A673 (cell line): ENCODE data around the gene ACAT2.

Experiments
- EZH2 ChIP-seq: fragments of 200-600 bp; sonication (generic); IDR thresholded peaks from 2 replicates; pipeline ENCODE4 v1.6.1; 2017; ENCODE audit warnings: borderline replicate concordance, low read depth, mild to moderate bottlenecking, mixed read lengths, antibody characterized with exemption, low read length; ENCODE audit not compliant: poor library complexity, severe bottlenecking
- TF ChIP-seq, protein P1 (sequence below): fragments of 300-800, 200-600 bp; sonication (generic); conservative IDR thresholded peaks from 2 replicates; pipeline ENCODE4 v1.5.1; 2017; ENCODE audit warnings: low read depth, mild to moderate bottlenecking, antibody characterized with exemption, low read length, moderate library complexity, mixed read lengths

DNA sequence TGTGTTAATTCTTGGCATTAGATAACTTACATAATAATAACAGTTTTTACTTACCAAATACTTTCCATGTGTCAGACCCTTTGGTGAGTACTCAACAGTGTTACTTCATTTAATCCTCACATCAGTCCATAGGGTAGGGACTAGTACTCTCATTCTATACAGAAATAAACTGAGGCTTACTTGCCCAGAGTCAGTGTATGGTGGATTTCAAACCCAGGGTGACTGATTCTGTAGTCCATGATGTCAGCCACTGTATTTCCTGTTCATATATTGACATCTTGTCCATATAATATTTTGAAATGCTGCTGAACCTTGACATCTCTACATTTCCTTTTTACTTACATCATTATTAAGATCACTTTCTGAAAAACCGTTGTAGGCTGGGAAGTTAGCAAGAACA is 35.7 kb downstream of the ACAT2 start:
- TF ChIP-seq, protein P1, sequence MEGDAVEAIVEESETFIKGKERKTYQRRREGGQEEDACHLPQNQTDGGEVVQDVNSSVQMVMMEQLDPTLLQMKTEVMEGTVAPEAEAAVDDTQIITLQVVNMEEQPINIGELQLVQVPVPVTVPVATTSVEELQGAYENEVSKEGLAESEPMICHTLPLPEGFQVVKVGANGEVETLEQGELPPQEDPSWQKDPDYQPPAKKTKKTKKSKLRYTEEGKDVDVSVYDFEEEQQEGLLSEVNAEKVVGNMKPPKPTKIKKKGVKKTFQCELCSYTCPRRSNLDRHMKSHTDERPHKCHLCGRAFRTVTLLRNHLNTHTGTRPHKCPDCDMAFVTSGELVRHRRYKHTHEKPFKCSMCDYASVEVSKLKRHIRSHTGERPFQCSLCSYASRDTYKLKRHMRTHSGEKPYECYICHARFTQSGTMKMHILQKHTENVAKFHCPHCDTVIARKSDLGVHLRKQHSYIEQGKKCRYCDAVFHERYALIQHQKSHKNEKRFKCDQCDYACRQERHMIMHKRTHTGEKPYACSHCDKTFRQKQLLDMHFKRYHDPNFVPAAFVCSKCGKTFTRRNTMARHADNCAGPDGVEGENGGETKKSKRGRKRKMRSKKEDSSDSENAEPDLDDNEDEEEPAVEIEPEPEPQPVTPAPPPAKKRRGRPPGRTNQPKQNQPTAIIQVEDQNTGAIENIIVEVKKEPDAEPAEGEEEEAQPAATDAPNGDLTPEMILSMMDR, result no peak
- no peak for TF ChIP-seq EZH2
